DND-41 (cell line): ENCODE results near the gene PHYHD1.

Experiments used
- ATAC-seq: fragments of 200-7000 bp; cut with Tn5 transposase; 3 replicates; pipeline ENCODE4 v1.9.1; 2021; ENCODE audit warnings: low read depth; ENCODE audit not compliant: insufficient read depth
- DNase-seq: peaks from one replicate; pipeline ENCODE4 v3.0.0-alpha.2; 2020
- H2AFZ ChIP-seq: 2 replicates; pipeline ENCODE4 v1.6.0; 2012; ENCODE audit warnings: low read depth, low read length
- H3K27ac ChIP-seq: 2 replicates; pipeline ENCODE4 v1.5.1; 2012; ENCODE audit warnings: low read length, inconsistent platforms
- H3K27me3 ChIP-seq: fragments of 200-600 bp; sonication (generic); 2 replicates; pipeline ENCODE4 v1.6.0; 2012; ENCODE audit warnings: low read length, mild to moderate bottlenecking, inconsistent platforms; ENCODE audit not compliant: insufficient read depth, poor library complexity
- H3K36me3 ChIP-seq: 2 replicates; pipeline ENCODE4 v1.5.1; 2012; ENCODE audit warnings: low read length, inconsistent platforms; ENCODE audit not compliant: insufficient read depth
- H3K4me1 ChIP-seq: 2 replicates; pipeline ENCODE4 v1.5.1; 2012; ENCODE audit warnings: mild to moderate bottlenecking, low read length; ENCODE audit not compliant: insufficient read depth
- H3K4me2 ChIP-seq: 2 replicates; pipeline ENCODE4 v1.6.0; 2012; ENCODE audit warnings: mild to moderate bottlenecking, moderate library complexity, low read length, inconsistent platforms; ENCODE audit not compliant: insufficient read depth
- H3K4me3 ChIP-seq, 2 experiments: fragments of 200-600 bp in 1 of 2; shearing (Covaris generic) in 1 of 2; 2 replicates each; pipeline ENCODE4 v1.5.1; 2012 to 2016; ENCODE audit warnings: inconsistent platforms in 2 of 2, low read length in 2 of 2, mild to moderate bottlenecking in 2 of 2, low read depth in 1 of 2, moderate library complexity in 1 of 2
- H3K79me2 ChIP-seq: 2 replicates; pipeline ENCODE4 v1.6.0; 2012; ENCODE audit warnings: low read length, inconsistent platforms; ENCODE audit not compliant: insufficient read depth
- H3K9ac ChIP-seq: 2 replicates; pipeline ENCODE4 v1.6.0; 2012; ENCODE audit warnings: low read depth, mild to moderate bottlenecking, inconsistent platforms, low read length, moderate library complexity
- H3K9me3 ChIP-seq: 2 replicates; pipeline ENCODE4 v1.5.1; 2012; ENCODE audit warnings: low read length, moderate library complexity, mild to moderate bottlenecking, inconsistent platforms; ENCODE audit not compliant: insufficient read depth, severe bottlenecking
- H4K20me1 ChIP-seq: 2 replicates; pipeline ENCODE4 v1.6.0; 2012; ENCODE audit warnings: low read length; ENCODE audit not compliant: insufficient read depth
- CTCF ChIP-seq: IDR thresholded peaks from 2 replicates; pipeline ENCODE4 v1.5.1; 2012; ENCODE audit warnings: borderline replicate concordance, low read length, moderate library complexity, mild to moderate bottlenecking; ENCODE audit not compliant: poor library complexity, severe bottlenecking; ENCODE audit errors: extremely low read depth
- EZH2 ChIP-seq: IDR thresholded peaks from 3 replicates; pipeline ENCODE4 v1.6.1; 2012; ENCODE audit warnings: borderline replicate concordance, low read depth, mild to moderate bottlenecking, moderate library complexity, low read length, inconsistent platforms; ENCODE audit not compliant: severe bottlenecking

PHYHD1 gene

DNA sequence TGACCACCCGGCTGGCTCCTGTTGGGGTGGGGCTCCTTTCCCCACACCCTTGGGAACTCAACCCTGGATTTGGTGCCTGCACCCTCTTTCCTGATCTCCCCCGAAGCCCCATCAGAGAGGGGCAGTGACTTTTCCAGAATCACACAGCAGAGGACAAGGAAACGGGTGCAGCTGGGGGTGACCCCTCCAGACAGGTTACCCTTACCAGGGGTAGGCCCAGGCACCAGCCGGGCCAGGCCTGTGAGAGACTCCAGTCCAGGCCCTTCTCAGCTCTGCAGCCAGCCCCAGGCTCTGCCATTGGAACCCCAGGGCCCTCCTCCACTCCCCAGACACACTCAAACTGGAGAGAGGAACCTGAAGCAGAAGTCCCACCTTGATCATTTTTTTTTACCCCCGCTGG is 19.0 kb upstream of the PHYHD1 start:
- Histone ChIP-seq H4K20me1 (peaks cover 4% of the 10 kb centered on the region), H3K27ac (no peak overlapping the region), H3K9me3 (no peaks in the 10 kb centered on the region), H2AFZ (no peak overlapping the region), H3K4me1 (peaks cover 10% of the 10 kb centered on the region), H3K9ac (no peak overlapping the region), H3K27me3 (no peaks in the 10 kb centered on the region), H3K79me2 (0 out of 2 replicates have a peak, but pooled peaks cover 3% of the 10 kb centered on the region), H3K4me2 (no peak overlapping the region), H3K4me3 (no peak overlapping the region), H3K36me3 (peaks cover 9% of the 10 kb centered on the region)
- TF ChIP-seq EZH2 (no peak), CTCF (no peak)
- ATAC-seq (no peak), DNase-seq (no peak)

GRCh38 chr9:128902351-128903078 is 18.3 kb upstream of the PHYHD1 start:
- TF ChIP-seq CTCF (no peak), EZH2 (no peak)
- no peaks in the 10 kb centered on the region for H3K9me3 ChIP-seq
- no peak overlapping the region for H3K4me3 ChIP-seq
- H3K9ac ChIP-seq = no peak overlapping the region; the same call in 1 of the 2 replicates
- H3K79me2 ChIP-seq = 0 out of 2 replicates have a peak, but pooled peaks cover 3% of the 10 kb centered on the region
- H3K27ac ChIP-seq = peak overlapping the region; percentile 44
- no peak overlapping the region for H3K4me2 ChIP-seq
- peaks cover 10% of the 10 kb centered on the region for H3K4me1 ChIP-seq
- peak; percentile 96 for ATAC-seq
- DNase-seq = peak; percentile 82
- H3K27me3 ChIP-seq = no peaks in the 10 kb centered on the region
- H4K20me1 ChIP-seq = peaks cover 4% of the 10 kb centered on the region
- peaks cover 16% of the 10 kb centered on the region for H3K36me3 ChIP-seq
- no peak overlapping the region for H2AFZ ChIP-seq

GRCh38 chr9:128903079-128903461 is 17.7 kb upstream of the PHYHD1 start:
- Histone ChIP-seq H3K4me1 (peaks cover 10% of the 10 kb centered on the region), H3K9me3 (no peaks in the 10 kb centered on the region), H2AFZ (no peak overlapping the region), H3K27ac (peak overlapping the region; percentile 44), H3K9ac (no peak overlapping the region), H3K79me2 (0 out of 2 replicates have a peak, but pooled peaks cover 3% of the 10 kb centered on the region), H3K36me3 (peaks cover 22% of the 10 kb centered on the region), H3K27me3 (no peaks in the 10 kb centered on the region), H3K4me3 (no peak overlapping the region), H4K20me1 (peaks cover 4% of the 10 kb centered on the region), H3K4me2 (no peak overlapping the region)
- TF ChIP-seq CTCF (no peak), EZH2 (no peak)
- no peak for DNase-seq
- ATAC-seq = no peak
